ENCODE results near the gene PVALEF.
A peak's percentile ranks its signal among the peaks of the same experiment; 100 is the strongest.

PVALEF gene

DNA sequence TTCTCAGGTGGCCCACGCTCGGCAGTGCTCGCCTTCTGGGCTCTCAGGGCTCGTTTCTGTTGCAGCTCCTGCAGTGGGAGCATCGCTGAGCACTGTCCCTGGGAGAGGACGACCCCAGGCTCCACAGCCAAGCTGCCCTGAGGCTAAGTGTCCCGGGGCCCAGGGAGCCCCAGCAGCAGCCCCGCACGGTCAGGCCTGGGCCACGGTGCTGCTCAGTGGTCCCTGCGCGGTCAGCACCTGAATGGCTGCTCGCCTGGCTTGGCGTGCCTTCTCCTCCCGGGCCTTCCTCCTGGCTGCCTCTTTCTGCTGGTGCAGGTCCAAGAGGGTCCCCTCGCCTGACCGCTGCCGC lies 34.1 kb downstream of the PVALEF start:
- DNase-seq: no peak

DNA sequence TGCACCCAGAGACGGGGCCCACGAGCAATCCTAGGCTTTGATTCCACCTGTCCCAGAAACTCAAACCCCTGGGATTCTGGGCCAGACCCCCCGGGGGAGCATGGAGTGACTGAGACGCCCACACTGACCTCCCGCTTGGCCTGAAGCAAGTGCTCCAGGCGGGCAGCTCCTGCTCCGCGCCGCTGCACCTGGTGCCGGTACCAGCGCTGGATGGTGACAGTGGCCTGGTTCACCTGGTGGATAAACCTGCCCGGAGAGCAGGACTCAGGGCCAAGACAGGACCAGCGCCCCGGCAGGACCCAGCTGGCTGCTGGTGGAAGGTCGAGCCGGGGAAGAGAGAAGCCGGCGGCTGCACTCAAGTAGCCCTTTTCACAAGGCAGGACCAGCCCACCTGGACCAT lies 34.9 kb downstream of the PVALEF start:
- no peak for DNase-seq

DNA sequence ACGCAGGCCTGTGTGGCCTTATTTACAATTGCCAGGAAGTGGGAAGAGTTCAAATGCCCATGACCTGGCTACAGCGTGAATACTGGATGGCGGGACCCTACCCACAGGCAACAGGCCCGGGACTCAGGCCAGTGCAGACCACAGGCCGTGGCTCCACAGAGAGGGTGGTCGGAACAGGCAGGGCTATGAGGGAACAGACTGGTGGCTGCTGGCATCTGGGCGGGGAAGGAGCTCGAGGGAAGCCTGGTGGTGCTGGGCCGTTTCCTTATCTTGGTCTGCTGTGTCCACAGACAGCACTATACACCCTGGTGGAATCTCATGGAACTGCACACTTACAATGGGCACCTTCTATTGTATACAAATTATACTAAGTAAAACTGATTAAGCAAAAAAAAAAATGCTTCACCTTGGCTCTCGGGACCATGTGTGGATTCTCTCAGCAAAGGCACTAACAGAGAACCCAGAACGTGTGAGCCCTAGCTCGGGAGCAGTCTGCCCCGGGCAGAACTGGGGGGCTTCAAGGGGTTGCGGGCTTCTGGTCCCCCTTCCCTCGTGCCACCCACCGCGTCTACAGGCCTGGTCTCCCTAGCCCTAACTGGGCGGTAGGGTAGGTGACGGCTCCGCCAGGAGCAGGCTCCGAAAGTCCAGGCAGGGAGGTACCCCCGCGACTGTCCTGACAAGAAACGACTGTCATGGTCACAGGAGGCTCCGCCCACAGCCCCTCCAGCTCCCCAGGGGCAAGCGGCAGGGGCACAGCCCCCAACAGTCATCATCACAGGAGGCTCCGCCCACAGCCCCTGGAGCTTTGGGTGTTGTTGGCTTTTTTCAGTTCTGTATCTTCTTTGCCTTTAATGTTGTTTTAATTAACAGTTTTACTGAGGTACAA lies 35.6 kb downstream of the PVALEF start:
- peak; percentile 38 for DNase-seq

DNA sequence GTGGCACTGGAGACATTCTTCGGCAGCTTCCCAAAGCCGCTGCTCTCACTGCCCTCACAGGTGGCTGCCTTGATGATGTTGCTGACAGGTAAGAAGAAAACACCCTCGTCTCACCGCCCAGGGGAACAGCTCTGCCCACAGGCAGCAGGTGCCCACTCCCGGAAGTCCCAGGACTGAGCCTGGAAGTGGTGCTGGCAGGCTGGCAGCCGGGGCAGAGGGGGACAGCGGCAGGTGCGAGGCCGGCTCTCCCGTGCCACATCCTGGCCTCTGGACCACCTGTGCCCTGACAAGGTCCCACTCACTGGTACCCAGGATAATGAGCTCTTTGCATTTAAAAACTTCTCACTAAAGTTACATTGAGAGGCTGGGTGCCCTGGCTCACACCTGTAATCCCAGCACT lies 37.0 kb downstream of the PVALEF start:
- no peak for DNase-seq

DNA sequence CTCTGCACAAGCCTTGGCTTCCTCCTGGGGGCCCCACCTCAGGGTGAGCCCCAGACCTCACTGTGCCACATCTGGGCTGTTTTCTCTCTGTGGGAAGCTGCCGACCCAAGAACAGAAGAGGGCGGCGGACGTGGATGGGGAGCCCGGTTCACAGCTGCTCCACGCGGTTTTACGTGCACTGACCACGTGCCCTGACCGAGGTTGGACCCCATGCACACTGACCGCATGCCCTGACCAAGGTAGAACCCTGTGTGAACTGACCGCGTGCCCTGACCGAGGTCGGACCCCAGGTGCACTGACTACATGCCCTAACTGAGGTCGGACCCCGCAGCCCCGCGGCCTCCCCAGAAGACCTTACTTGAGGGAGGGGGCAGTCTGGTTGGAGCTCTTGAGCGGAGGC lies 37.8 kb downstream of the PVALEF start:
- no peak for DNase-seq

DNA sequence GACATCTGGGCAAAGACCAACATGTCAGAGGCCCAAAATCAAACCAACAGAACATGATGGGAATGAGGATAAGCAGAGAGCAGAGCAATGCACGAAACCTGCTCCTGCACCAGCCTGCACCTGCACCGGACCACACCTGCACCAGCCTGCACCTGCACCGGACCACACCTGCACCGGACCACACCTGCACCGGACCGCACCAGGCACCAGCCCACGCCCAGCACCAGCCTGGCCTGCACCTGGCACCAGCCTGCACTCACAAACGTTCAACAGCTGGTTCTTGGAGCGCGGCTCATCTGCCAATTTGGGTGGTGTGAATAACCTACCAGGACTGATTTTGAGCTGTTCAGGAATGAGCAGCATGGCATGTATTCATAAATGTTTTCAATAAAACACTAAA lies 39.3 kb downstream of the PVALEF start:
- no peak for DNase-seq

DNA sequence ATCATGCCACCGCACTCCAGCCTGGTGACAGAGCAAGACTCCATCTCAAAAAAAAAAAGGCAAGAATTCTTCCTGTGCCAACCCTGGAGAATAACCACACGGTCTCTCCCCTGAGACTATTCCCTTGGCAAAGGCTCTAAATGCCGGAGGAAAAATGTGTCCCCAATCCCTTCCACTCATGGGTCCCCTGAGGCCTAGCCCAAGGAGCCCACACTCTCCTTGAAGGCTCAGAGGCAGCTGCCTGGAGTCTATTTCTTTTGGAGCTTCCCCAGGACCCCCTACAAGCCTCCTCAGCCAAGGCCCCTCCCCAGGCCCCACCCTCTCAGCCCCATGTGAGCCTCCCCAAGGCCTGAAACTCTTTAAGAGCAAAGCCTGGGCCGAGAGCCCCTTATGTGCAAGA lies 40.9 kb downstream of the PVALEF start:
- no peak for DNase-seq

DNA sequence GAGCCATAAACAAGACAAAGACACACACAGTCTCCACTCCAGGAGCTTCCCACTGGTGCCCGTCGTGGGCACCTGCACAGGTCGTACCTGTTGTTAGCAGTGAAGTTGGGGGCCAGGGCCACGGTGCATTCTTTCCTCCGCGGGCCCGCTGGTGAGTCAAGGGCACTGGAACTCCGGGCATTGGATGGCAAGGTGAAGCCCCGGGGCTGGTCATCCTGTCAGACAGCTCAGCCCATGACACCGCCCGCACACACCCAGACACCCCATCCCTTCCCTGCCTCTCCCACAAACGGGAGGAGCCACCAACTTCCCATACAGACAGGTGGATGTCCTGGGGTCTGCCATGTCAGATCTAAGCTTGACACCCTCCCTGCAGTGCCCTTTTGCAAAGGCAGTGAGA lies 41.4 kb downstream of the PVALEF start:
- no peak for DNase-seq

DNA sequence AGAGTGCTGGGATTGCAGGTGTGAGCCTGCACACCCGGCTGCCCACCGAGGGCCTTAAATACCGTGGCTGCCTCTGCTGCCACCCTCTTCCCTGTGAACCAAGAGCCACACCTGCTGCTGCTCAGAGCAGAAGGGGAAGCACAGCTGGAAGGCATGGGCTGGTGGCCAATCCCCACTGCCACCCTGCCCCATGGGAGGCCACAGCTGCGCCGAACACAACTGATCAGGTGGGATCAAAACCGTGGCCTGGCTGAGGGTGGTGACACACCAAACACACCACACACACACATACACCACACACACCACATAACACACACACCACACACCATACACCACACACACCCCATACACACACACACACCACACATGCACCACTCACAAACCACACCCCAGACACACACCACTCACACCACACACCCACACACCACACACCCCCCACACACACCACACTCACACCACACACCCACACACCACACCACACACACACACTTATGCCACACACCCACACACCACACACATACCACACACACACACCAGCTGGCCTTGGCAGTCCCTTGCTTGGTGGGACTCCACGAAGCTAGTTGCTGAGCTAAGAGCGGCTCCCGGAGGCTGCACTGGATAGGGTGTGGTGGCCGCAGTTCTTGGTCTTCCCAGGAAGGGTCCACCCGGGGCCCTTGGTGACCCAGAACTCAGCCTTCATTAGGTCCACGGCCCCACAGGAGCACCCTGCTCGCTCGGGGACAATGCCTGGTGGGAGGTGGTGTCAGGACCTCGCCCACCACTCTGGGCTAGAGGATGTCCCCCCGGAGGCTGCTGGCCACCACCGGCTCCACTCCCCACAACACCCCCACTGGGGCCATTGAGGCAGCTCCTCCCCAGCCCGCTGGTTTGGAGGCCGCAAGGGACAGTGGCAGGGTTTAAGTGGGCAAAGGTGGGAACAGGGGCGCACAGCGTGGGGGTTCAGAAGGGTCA lies 42.6 kb downstream of the PVALEF start:
- DNase-seq: no peak

DNA sequence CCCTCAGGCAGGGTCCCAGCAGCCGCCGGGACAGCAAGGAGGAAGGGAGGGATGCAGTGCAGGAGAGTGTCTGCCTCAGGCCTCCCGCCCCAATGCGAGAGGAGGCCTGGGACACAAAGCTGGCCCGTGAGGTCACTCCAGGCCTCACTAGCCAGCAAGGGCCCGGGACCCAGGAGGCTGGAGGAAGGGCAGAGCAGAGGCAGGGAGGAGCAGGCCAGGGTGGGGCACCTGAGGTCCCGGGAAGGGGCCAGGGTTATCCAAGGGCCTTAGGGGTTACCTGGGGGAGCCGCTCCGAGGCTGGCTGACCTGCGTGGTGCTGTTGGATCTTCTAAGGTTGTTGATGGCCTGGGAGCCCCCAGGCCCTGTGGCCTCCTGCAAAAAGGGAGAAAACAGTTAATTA lies 43.3 kb downstream of the PVALEF start:
- no peak for DNase-seq

DNA sequence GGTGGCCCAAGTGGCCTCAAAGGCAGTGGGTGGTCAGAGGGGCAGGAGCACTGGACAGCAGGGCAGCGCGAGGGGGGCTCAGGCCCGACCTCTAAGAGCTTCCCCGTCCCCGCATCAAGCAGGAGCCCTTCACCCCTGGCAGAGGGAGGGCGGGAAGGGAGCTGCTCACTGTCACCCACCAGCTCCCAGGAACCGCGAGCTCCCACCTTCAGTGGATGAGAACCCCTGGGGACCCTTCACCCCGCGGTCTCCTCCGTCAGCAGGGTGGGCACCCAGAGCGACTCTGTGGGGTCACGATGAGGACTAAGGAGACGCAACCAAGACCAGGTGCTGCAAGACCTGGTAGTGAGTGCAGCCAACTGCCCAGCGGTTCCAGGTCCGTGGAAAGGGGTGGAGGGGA lies 43.8 kb downstream of the PVALEF start:
- DNase-seq: no peak

DNA sequence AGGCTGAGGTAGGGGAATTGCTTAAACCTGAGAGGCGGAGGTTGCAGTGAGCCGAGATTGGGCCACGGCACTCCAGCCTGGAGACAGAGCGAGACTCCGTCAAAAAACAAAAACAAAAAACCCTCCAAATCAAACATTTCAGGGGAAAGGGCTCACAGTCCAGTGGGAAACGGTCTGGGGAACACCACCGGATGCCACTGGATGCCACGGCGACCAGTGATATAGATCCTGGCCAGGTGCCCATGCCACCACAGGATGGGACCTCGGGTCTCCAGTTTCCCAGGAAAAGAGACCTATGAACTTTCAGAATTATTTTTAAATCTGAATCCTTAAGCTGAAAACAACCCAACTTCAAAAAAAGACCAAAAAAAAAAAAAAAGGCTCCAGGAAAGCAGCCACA lies 45.2 kb downstream of the PVALEF start:
- no peak for DNase-seq

DNA sequence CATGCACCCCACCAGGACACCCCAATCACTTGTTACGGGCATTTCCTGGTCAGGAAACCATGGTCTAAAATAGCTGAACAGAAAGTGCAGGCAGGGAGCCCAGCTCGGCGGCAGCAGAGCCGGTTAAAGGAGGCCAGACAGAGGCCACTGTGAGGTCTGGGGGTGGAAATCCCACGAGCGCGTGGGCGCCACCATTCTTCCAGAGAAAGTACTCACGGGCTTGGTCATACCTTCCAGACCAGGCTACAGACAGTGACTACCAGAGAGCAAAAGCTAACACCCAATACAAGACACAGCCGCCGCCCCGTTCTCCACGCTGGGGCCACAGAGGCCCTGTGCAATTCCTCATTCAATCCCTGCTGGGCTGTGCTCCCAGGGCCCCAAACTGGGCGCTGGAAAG lies 45.6 kb downstream of the PVALEF start:
- no peak for DNase-seq

DNA sequence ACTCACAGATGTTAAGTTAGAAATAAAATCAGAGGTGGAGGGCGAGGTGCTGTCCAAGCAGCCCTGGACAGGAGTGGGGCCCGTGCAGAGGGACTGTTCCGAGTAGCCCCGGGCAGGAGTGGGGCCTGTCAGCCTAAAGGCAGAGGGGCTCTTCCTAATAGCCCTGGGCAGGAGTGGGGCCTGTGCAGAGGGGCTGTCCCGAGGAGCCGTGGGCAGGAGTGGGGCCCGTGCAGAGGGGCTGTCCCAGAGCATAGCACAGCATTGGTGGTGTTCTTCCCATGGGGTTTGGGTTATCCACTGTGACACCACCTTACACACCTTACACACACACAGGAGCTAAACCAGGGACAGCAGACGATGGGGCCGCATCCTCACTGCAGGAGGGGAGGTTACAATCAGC lies 47.1 kb downstream of the PVALEF start:
- DNase-seq: no peak

DNA sequence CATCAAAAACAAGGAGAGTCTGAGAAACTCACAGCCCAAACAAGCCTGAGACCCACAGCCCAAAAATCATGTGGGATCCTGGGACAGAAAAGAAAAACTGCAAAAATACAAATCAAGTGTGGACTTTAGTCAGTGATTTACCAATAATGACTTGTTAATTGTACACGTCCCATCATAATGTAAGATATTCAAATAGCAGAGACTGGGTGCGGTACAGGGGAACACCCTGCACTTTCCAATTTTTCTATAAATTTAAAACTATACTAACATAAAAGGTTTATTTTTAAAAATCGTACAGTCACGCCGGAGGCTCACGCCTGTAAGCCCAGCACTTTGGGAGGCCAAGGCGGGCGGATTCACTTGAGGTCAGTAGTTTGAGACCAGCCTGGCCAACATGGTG lies 48.7 kb downstream of the PVALEF start:
- DNase-seq: no peak

DNA sequence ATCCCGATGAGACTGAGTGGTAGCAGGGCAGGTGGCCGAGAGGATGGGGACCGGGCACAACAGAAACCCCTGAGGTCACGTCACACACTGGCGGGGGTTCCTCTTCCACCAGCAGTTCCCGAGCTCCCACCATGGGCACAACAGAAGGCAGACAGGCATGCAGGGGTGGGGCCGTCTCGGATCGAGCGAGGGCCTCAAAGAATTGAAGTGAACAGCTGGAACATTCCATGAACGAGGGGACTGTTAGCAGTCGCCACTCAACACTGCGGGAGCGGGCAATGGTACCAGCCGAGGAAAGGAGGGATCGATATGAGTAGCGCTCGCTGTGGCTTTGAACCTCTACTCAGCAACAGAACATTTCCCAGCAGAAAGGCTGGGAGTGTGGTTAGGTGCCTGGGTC lies 52.2 kb downstream of the PVALEF start:
- no peak for DNase-seq

DNA sequence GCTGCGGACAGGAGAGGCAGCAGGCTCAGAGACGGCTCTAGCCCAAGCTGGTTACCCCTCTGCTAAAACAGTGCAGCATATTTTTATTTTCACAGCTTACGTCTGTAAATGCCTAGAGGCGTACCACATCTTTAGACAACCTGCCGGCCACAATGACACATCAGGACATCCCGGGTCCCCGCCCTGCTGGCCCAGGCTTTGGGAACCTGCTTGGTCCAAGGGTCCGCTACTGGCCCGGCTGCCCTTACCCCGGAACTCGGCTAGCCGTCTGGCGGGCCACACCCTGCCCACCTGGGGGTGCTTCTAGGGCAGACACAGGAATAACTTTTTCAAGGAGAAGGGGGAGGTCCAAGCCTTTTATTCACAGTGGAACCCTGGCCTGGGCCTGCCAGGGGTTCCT lies 53.2 kb downstream of the PVALEF start:
- DNase-seq: no peak

DNA sequence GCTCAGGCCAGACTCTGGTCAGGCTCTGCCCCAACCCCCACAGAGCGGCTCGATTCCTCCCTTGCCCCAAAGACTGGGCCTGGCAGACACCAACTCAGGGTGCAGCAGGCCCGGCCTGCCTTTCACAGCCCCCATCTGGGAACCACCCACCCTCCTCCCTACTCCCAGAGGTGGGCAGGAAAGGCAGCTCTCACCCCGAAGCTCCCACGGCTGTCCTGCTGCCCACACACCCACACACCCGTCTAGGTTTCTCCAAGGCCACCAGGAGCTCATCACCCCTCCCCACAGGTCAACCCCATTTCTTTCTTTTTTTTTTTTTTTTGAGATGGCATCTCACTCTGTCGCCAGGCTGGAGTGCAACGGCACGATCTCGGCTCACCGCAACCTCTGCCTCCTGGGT lies 53.7 kb downstream of the PVALEF start:
- no peak for DNase-seq

DNA sequence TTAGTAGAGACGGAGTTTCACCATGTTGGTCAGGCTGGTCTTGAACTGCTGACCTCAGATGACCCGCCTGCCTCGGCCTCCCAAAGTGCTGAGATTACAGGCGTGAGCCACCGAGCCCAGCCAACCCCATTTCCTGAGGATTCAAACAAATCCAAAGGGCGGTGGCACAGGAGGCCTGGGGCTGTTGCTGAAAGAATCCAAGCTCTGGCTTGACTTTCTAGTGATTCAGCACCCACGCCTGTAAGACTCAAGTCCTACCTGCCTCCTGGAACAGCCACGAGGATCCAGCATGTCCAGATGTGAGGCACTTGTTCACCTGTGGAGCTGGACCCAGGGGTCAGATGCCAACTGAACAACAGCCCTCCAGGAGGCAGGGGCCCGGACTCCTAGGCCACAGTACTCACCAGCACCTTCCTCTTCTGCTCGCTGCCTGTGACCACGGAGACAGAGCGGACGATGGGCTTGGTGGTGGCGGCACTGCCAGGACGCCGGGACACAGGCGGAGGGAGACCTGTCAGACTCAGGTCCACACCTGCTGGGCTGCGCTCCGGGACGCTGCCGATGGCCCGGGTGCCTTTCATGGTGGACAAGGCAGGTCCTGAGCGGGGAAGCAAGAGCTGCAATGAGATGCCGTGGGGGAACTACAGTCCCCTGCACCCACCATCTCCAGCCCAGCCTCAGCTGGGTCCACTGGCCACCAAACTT lies 54.3 kb downstream of the PVALEF start:
- DNase-seq: no peak

DNA sequence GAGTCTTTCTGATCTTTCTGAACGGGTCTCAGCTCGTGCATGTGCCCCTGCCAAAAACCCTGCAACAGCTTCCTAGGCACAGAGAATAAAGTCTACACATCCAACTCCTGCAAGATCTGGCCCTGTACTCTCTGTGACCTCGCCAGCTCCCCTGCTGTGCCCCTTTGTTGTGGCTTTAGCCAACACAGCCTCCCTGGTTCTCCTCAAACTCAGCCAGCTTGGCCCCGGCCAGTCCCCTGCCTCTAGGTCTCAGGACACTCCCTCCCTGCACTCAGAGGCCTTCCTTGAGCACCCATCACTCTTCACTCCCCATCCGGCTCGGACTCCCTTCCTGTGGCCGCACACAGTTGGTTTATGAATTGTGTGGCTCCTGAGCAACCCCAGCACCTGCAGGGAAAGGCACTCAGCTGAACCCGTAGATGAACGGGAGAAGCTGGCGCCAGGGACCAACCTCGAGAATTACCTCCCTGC lies 56.1 kb downstream of the PVALEF start:
- no peak for DNase-seq

DNA sequence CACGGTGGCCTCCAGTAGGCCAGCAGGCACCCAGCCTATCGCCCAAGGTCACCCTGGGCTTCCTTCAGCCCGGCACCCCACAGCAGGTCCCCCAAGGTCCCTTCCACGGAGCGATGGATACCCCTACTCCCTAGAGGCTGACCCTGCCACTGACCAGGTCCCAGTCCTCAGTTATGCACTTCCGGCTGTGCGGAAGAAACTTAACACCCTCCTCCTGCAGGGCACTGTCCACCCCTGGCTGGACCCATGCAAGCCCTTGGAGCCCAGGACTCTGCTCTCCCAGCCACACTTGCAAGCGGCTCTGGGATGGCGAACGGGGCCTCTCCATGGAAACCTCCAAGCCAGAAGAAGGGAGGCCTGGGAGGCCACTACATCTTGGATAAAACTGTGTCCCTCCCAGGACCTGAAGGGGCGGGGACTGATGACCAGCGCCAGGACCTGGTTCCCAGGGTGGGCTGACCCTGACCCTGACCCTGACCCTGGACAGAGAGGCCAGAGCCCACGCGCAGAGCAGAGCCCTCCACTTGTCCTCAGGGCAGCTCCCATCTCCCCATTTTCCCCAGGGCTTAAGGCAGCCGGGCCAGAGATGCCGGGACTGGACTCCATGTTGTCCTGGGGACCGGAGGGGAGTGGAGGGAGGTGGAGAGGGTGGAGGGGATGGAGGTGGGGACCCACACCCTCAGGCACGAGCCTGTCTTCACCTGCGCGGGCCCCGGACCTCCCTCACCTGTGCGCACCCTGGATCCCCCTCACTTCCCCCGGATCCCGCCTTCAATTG lies 56.7 kb downstream of the PVALEF start:
- DNase-seq: no peak

DNA sequence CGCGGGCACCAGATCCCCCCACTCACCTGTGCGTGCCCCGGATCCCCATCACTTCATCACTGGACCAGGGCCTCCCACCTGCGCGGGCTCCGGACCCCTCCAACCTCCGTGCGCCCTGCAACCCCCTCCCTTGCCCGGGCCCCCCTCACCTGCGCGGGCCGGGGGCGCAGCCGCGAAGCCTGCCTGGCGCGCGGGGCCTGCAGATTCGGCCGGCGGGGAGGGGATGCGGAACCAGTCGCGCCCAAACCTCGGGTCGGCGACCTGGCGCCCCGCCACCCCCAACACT lies 57.3 kb downstream of the PVALEF start:
- DNase-seq: no peak
